ENCODE measurements around the gene ST7.

ST7 gene

GRCh38 chr7:117190746-117191435 lies 237.6 kb downstream of the ST7 start:
- no peak for DNase-seq (ENCODE audit: low read depth in 3 of 3)

GRCh38 chr7:117192108-117192507 lies 238.8 kb downstream of the ST7 start:
- no peak for DNase-seq (ENCODE audit: low read depth in 3 of 3)

DNA sequence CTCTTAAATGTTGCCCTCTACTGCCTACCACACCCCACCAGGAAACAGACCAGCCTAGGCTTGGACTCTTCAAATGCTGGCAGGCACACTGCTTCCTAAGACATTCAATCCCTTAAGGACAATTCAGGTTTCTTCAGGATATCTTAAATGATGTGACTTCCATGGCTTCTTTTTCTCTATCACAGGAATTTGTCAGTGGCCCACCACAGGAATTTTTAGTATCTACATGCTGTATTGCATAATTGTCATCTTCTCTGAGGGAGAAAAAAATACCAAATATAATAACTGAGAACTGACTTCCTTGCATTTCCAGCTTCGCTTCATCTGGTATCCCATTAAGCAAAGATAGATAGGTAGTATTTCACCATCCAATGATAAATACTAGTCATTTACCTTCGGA lies 240.3 kb downstream of the ST7 start:
- DNase-seq (ENCODE audit: low read depth in 3 of 3) = no peak

- no peak for DNase-seq (ENCODE audit: low read depth in 3 of 3)
These were observed 241.1 kb downstream of the ST7 start for GRCh38 chr7:117194445-117194844.

DNA sequence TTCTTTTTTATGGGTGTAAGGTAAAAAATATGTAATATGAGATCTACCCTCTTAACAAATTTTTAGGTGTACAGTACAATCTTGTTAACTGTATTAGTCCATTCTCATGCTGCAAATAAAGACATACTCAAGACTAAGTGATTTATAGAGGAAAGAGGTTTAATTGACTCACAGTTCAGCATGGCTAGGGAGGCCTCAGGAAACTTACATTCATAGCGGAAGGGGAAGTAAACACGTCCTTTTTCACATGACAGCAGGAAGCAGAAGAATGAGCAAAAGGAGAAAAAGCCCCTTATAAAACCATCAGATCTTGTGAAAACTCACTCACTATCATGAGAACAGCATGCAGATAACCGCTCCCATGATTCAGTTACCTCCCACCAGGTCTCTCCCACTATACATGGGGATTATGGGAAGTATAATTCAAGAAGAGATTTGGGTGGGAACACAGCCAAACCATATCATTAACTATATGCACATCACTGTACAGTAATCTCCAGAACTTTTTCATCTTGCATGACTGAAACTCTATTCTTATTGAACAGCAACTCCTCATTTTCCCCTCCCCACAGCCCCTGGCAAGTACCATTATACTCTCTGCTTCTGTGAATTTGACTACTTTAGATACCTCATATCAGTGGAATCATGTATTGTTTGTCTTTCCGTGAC lies 242.2 kb downstream of the ST7 start:
- no peak for DNase-seq (ENCODE audit: low read depth in 3 of 3)

DNA sequence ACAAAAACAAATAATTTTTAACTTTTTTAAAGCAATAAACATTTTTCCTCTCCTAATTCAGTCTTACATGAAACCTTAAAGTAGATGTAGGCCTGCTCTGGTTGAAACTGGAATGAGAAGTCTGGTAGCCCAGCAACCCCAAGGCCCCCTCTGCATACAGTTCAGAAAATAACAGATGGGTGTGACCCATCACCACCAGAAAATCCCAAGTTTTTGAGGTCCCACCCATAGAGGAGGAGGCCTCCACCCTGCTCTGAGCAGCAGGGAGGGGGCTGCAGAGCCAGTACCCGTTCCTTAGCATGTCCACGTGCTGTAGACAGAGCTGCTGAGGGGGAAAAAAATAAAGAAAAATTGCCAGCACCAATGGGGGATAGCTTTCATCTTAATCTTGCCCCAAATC lies 246.8 kb downstream of the ST7 start:
- DNase-seq (ENCODE audit: low read depth in 3 of 3) = no peak

GRCh38 chr7:117200786-117201458 lies 247.6 kb downstream of the ST7 start:
- DNase-seq (ENCODE audit: low read depth in 3 of 3) = no peak

DNA sequence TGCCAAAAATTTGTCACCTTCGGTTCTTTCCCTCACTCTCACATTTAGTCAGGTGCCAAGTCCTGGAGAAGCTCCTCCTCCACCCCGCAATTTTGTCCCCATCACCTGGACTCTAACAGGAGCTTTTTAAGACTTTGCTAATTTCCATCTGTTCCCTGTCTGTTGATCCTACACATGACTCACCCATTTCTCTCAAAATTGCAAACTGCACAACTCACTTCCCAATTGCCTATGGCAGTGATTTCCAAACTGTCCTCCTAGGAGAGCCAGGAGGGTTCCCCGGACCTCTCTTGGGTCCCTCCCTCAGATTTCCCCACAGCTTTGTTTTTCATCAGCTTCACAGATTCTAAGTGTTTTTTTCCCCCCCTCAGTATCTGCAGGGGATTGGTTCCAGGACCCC lies 249.2 kb downstream of the ST7 start:
- no peak for DNase-seq (ENCODE audit: low read depth in 3 of 3)

- DNase-seq (ENCODE audit: low read depth in 3 of 3) = no peak
These were observed 249.9 kb downstream of the ST7 start for GRCh38 chr7:117203205-117203604.

DNA sequence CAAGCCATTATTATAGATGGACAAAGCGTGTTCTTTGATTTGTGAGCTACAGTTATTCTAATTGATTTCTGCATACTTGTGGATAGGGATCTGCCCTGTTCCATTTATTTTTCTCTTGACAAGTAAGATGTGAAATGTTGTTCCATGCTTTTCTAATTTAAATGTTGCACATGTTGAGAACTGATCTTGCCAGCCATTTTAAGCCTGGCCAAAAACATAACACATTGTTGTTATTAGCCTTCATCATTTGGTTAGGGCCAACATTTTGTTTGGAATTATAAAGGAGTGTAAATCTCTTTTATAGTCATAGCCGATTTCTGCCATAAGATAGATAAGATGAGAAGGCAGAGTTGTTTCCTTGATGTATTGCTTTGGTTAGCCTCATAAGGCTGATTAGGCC lies 252.6 kb downstream of the ST7 start:
- no peak for DNase-seq (ENCODE audit: low read depth in 3 of 3)

GRCh38 chr7:117208257-117208656 lies 255.0 kb downstream of the ST7 start:
- no peak for DNase-seq (ENCODE audit: low read depth in 3 of 3)

GRCh38 chr7:117210397-117210796 lies 257.1 kb downstream of the ST7 start:
- no peak for DNase-seq (ENCODE audit: low read depth in 3 of 3)

GRCh38 chr7:117210908-117211307 lies 257.6 kb downstream of the ST7 start:
- DNase-seq (ENCODE audit: low read depth in 3 of 3) = no peak

GRCh38 chr7:117211614-117212013 lies 258.3 kb downstream of the ST7 start:
- DNase-seq (ENCODE audit: low read depth in 3 of 3) = no peak

DNA sequence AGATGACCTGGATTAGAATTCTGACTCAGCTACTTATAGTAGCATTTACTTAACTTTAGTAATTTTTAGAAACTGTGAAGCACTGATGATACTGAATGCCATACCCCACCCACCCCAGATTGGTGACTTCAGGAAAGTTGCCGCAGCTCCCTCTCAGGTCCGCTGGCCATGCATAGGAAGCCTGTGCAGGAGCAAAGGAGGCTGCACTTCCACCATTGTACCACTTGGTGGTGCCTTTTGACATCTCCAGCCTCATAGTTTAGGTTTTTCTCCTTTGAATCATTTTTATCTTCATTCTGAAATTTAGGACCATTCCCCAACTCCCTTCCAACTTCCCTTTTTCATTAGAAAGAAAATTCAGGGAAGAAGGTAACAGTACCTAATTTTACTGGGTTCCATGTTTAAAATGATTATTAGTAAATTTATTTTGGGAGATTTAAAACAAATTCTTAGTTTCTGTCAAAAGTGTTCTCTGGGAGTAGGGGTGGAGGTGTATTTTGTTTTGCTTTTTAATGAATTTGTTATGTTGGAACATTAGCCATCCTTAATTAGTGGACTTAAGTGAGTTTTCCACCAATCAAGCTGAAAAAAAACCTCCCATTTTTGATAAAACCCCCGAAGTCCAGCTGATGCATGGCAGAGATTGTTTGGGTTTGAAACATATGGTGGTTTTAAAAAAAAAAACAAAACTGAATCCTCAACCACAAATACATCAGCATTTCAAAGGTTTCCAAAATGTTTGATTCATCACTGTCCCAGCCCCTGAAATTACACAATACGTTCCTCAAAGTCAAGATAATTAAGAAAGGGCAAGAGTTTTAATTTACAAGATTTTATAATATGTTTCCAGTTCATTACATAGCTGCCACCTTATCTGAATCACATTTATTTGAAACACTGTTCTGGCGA lies 259.9 kb downstream of the ST7 start:
- DNase-seq (ENCODE audit: low read depth in 3 of 3) = peak; percentile 10 to 22 (median 21)

DNA sequence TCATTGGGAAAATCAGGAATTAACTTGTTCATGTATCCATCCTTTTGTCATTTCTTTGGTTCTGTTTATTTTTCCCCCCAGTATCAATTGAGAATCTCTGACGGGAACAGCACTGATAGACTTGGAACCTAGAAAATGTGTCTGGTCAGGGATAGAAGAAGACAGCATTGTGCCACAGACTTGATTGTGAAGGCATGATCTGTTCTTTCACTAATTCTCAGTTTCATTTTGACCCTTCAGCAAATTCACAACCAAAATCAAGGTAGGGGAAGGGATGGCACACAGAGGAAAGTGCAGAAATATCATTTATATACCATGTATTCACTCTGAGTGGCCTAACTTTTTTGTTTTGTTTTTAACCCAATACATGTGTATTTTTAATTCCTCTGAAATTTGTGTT lies 262.7 kb downstream of the ST7 start:
- DNase-seq (ENCODE audit: low read depth in 3 of 3) = no peak

DNA sequence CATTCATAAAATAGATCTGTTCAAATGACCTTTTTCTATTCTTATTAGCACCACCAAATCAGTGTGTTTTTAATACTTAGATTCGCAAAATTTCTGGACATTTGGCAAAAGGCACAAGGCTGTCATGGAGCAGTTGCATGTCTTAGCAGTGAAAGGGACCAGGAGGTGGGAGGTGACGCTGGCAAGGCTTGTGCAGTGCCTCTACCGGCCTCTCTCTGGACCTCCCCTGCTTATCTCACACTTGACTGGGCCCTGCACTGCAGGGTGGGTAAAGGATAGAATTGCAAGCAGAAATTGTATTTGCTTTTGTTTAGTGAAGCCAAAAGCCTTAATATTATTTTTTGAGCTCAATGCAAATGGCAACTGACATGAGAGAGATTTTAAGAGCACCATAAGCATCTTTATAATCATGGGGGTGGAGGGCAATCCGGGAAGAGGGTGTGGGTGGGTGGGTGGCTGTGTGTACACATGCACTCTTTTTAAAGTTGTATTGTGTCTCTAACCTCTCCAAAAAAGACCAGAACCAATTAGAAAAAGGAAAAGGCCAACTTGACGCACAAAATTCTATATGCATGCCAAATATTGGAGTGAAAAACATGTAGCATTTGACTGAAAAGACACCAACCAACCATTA lies 263.3 kb downstream of the ST7 start:
- no peak for DNase-seq (ENCODE audit: low read depth in 3 of 3)

DNA sequence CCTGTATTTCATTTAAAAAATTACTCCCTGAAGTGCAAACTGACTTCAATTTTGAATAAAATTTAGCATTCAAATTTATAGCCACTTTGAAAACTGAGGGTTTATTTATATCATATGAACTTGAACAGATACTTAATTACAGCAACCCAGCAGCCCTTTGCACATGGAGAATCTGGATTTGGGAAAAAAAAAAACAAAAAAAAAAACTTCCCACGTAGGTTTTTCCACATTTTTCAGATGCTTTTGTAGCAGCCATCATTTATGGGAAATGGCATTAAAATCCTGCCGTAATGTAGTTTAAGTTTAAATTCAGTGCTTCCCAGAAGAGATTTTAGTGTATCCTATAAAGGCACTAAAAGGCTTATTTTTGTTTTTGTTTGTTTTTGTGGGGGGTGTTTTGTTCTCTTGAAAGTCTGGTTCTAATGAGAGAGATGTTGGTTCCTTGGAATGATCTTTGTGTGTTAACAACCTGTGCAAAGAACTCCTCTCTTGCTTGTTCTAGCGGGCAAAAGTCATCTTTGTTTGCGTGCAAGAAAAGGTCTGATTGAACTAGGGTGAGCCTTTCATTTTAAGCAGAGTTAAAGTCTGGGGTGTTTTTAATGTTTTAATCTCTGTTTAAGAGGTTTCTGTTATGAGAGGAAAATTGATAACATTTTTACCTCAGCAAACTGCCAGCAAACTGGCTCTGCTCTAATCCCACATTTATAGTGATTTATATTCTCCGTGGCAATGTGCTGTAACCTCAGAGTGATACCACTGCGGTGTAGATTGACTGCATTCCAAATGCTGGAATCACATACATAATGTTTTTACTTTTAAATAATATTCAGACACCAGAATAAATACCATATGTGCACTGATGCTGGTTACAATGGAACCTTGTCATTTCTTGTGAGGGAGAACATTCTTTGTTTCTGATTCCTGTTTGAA lies 264.1 kb downstream of the ST7 start:
- DNase-seq (ENCODE audit: low read depth in 3 of 3) = no peak

DNA sequence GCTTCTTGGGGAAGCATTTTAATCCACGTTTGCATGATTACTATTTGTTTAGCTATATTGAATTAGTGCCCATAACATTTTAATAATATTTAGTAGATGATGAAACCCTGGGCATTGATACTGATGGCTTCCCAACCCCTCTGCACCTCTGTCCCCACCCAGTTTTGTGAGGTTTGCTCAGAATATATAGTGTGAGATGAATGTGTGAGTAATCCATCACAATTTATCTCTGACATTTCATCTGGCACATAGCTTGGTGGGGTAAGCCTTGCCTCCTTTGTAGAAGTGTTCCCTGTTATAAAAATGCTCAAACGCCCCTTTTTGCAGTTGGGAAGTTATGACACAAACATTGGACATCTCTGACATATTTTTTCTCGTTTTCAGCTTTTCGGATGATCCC lies 265.4 kb downstream of the ST7 start:
- DNase-seq (ENCODE audit: low read depth in 3 of 3) = no peak

DNA sequence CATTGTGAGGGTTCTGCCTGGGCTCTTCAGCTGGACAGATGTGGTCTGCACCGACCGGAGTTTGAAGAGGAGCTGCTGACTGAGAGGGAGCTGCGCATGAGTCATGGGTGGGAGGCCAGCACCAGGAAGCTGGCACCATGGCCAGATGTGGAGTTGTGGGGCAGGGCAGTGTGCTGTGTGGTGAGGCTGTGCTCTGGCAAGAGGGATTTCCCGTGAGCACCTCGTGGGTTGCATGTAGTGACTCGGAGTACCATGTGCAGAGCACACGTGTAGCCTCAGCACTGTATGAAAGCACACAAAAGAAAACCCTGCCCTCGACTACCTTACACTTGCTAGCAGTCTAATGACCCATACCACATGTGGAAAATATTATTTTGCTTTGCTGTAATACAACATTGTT lies 266.2 kb downstream of the ST7 start:
- DNase-seq (ENCODE audit: low read depth in 3 of 3) = no peak

DNA sequence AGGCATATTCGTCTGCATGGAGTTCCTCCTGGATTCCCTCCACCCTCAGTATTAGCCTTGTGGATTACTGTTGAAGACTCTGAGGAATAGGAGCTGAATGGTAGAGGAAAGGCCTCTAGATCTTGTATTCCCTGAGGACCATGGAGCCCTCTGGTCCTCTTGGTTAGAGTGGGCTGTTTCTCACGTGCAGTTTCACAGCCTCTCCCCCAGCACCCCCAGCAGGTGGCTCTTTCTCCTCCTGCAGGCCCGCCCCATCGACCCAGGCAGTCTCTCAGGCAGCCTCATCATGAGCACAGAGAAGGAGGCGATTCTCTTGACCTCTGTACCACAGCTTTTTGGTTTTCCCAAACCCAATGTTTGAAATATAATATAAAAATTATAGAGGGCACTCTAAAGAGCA lies 267.5 kb downstream of the ST7 start:
- DNase-seq (ENCODE audit: low read depth in 3 of 3) = no peak

All from stimulated activated CD4-positive, alpha-beta T cell treated with anti-CD3 and anti-CD28 coated beads, TNF-alpha, amount 100 ng/mL, for 48 hours (primary cell).